Colonic mucosa (tissue), 4 donors: ENCODE data around the gene TET3. TPM values are rescaled to one million over a fixed set of nuclear protein-coding genes. Genes with fewer than 3 reads are reported as not detected.
"Not testable (repeated sequence)": the region's sequence is repeated elsewhere in the genome, so short reads cannot be mapped to it uniquely, and the experiment has no call there.

ENCODE experiments used
- DNase-seq: peaks from one replicate; pipeline ENCODE4 v3.0.0-alpha.2; 2020
- H3K27ac ChIP-seq: fragments of 200-600 bp; one replicate; pipeline ENCODE4 v1.8.0; 2021
- H3K27me3 ChIP-seq: fragments of 200-600 bp; one replicate; pipeline ENCODE4 v1.8.0; 2021
- H3K36me3 ChIP-seq: fragments of 200-600 bp; one replicate; pipeline ENCODE4 v1.8.0; 2021
- H3K4me1 ChIP-seq: fragments of 200-600 bp; one replicate; pipeline ENCODE4 v1.8.0; 2021; ENCODE audit warnings: mild to moderate bottlenecking
- H3K4me3 ChIP-seq: fragments of 200-600 bp; one replicate; pipeline ENCODE4 v1.8.0; 2021
- H3K9ac ChIP-seq, 2 donors: one replicate each; pipeline ENCODE4 v1.7.0; 2013; ENCODE audit warnings: control low read depth in 2 of 2, low read depth in 2 of 2, low read length in 2 of 2
- H3K9me3 ChIP-seq: fragments of 200-600 bp; one replicate; pipeline ENCODE4 v1.8.0; 2021
- CTCF ChIP-seq: fragments of 200-600 bp; IDR thresholded peaks from one replicate; pipeline ENCODE4 v1.8.0; 2022; ENCODE audit warnings: antibody characterized with exemption, mild to moderate bottlenecking
- intact Hi-C: fragments of 100-400 bp; cut with DNase I; formaldehyde crosslinking; loops from one replicate; pipeline ENCODE4 v1.14.1; 2022
- total RNA-seq, 2 donors: library from RNA; stranded (reverse); fragmentation: NEBNext Ultra II Directional in 1 of 2; extraction: Animal tissue kit (Norgen Biotek cat#: 25700) in 1 of 2; gene quantifications; one replicate each; pipeline ENCODE4 v1.2.1, GENCODE V29; 2021
- donor health status: healthy.
- donor health status: DM: no; HTN: no; CAD: no.
- donor health status: DM: no; HTN: no; CAD: no.

Gene TET3
- total RNA-seq, 2 donors from 2014 or later = 17.8 to 22.9 TPM

DNA sequence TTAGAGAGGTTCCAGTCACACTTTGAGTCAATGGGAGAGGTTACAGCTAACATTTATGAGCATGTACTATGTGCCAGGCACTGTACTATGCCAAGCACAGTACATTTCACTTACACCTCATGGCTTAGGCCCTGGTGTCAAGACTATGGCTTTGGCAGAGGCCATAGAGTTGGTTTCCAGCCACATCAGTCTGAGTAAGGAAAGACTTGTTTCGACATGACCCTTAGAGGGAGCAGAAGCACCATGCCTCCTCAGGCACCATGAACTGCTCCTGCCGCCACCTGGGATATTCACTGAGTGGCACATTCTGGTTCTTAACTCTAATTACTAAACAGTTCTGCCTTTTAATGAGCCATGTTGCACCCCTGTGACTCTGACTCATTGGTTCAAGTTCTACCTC lies 45.3 kb upstream of the TET3 start:
- no peak overlapping the region for H3K9ac ChIP-seq
- H3K36me3 ChIP-seq = no peaks in the 10 kb centered on the region
- no peak for TF ChIP-seq CTCF
- no peaks in the 10 kb centered on the region for H3K27me3 ChIP-seq
- H3K4me3 ChIP-seq = no peak overlapping the region
- intact Hi-C loops = no loop called here
- no peak for DNase-seq
- no peaks in the 10 kb centered on the region for H3K4me1 ChIP-seq
- no peaks in the 10 kb centered on the region for H3K9me3 ChIP-seq
- H3K27ac ChIP-seq = no peak overlapping the region

DNA sequence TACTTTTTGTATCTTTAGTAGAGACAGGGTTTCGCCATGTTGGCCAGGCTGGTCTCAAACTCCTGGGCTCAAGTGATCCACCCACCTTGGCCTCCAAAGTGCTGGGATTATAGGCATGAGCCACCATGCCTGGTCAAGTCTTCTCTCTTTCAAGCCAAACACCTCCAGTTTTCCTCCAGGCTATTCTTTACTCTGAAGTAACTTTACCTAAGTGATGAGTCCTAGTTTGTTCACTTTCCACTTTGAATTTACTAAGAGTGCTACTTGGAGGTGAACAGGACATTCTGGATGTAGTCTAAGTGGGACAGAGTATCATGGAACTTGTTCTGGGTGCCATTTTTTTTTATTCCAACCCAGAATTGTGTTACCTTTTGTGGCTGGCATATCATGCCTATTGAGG lies 44.6 kb upstream of the TET3 start:
- H3K4me3 ChIP-seq, H3K27ac ChIP-seq, H3K27me3 ChIP-seq, H3K4me1 ChIP-seq, H3K9me3 ChIP-seq, DNase-seq, intact Hi-C loops, H3K36me3 ChIP-seq, H3K9ac ChIP-seq: not testable (repeated sequence)

GRCh38 chr2:73942664-73943063 lies 42.0 kb upstream of the TET3 start:
- H3K4me3 ChIP-seq = no peak overlapping the region
- H3K9ac ChIP-seq = no peak overlapping the region
- no peak for TF ChIP-seq CTCF
- H3K27me3 ChIP-seq = no peaks in the 10 kb centered on the region
- no peak overlapping the region for H3K27ac ChIP-seq
- intact Hi-C loops = no loop called here
- H3K9me3 ChIP-seq = no peaks in the 10 kb centered on the region
- peaks cover 9% of the 10 kb centered on the region for H3K36me3 ChIP-seq
- DNase-seq = no peak
- no peaks in the 10 kb centered on the region for H3K4me1 ChIP-seq

DNA sequence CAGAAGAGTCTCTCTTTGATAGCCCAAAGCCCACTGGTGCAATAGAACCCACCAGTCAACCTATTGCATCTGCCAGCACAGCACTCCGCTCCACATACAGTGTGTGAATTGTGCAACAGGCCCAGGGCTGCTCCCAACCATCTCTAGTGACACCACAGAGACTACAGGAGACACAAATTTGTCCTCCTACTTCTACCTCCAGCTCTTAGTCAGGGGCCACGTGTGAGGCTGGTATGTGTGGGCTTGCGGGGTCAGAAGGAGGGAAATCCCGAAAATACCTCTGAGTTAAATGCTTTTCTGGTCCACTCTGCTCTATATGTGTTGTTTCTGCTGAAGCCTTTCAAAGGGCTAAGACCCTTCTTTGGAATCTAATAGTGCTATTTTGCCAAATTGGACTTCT lies 40.0 kb upstream of the TET3 start:
- Histone ChIP-seq H3K4me3 (no peak overlapping the region), H3K27ac (no peak overlapping the region), H3K4me1 (no peaks in the 10 kb centered on the region), H3K9ac (no peak overlapping the region), H3K27me3 (no peaks in the 10 kb centered on the region), H3K36me3 (peaks cover 10% of the 10 kb centered on the region), H3K9me3 (no peaks in the 10 kb centered on the region)
- intact Hi-C loops = no loop called here
- TF ChIP-seq CTCF = no peak
- DNase-seq = no peak

- H3K4me1 ChIP-seq = no peaks in the 10 kb centered on the region
- no peak overlapping the region for H3K9ac ChIP-seq
- peaks cover 15% of the 10 kb centered on the region for H3K36me3 ChIP-seq
- no peak overlapping the region for H3K4me3 ChIP-seq
- DNase-seq = no peak
- H3K27ac ChIP-seq = no peak overlapping the region
- intact Hi-C loops = no loop called here
- no peaks in the 10 kb centered on the region for H3K9me3 ChIP-seq
- no peaks in the 10 kb centered on the region for H3K27me3 ChIP-seq
- no peak for TF ChIP-seq CTCF
Observed at GRCh38 chr2:73946215-73946614, 38.5 kb upstream of the TET3 start.

DNA sequence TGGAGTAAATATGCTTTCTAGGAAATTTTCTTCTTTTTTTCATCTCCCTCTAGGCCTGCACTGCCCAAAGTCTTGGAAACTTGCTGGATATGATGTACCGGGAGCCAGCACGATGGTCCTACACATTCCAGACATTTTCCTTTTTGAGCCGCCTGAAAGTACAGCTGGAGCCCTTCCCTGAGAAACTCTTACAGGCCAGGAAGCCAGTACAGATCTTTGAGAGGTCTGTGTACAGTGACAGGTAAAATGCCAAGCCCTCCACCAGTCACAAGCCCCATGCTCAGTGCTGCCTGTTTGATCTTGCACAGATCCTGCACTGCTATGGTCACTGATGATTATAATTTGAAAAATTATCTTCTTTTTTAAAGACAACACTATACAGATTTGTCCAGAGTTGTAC lies 38.0 kb upstream of the TET3 start:
- Histone ChIP-seq H3K27me3 (no peaks in the 10 kb centered on the region), H3K9me3 (no peaks in the 10 kb centered on the region), H3K9ac (no peak overlapping the region), H3K4me1 (no peaks in the 10 kb centered on the region), H3K4me3 (no peak overlapping the region), H3K36me3 (peaks cover 17% of the 10 kb centered on the region), H3K27ac (no peak overlapping the region)
- no peak for DNase-seq
- intact Hi-C loops = no loop called here
- no peak for TF ChIP-seq CTCF
